ENCODE measurements around the gene DEDD2.

DEDD2 gene

GRCh38 chr19:42150364-42150763, 67.1 kb downstream of the DEDD2 start:
- Mint-ChIP-seq H3K27ac (no peak overlapping the region), H3K36me3 (ENCODE audit: low read depth) (no peaks in the 10 kb centered on the region), H3K27me3 (peaks cover 4% of the 10 kb centered on the region), H3K9me3 (no peaks in the 10 kb centered on the region), H3K4me1 (peaks cover 29% of the 10 kb centered on the region), H3K4me3 (no peak overlapping the region)
- ATAC-seq: no peak
- DNase-seq: no peak

GRCh38 chr19:42149447-42150202, 67.9 kb downstream of the DEDD2 start:
- H3K27ac Mint-ChIP-seq: no peak overlapping the region

More at GRCh38 chr19:42149447-42150202, 67.9 kb downstream of the DEDD2 start:
- no peaks in the 10 kb centered on the region for H3K9me3 Mint-ChIP-seq
- peaks cover 4% of the 10 kb centered on the region for H3K27me3 Mint-ChIP-seq
- ATAC-seq (no peak), DNase-seq (no peak)
- H3K4me1 Mint-ChIP-seq: peaks cover 22% of the 10 kb centered on the region
- no peak overlapping the region for H3K4me3 Mint-ChIP-seq
- H3K36me3 Mint-ChIP-seq (ENCODE audit: low read depth): no peaks in the 10 kb centered on the region
